IPS-11a (cell line): Measurements from ENCODE around the gene NEGR1.

ENCODE experiments used
- H3K4me3 ChIP-seq: one replicate; pipeline ENCODE4 v1.5.1; 2013; ENCODE audit warnings: low read depth, low read length, control low read depth

The NEGR1 gene

GRCh38 chr1:71510725-71511124, 771.6 kb downstream of the NEGR1 start:
- H3K4me3 ChIP-seq, result no peak overlapping the region

DNA sequence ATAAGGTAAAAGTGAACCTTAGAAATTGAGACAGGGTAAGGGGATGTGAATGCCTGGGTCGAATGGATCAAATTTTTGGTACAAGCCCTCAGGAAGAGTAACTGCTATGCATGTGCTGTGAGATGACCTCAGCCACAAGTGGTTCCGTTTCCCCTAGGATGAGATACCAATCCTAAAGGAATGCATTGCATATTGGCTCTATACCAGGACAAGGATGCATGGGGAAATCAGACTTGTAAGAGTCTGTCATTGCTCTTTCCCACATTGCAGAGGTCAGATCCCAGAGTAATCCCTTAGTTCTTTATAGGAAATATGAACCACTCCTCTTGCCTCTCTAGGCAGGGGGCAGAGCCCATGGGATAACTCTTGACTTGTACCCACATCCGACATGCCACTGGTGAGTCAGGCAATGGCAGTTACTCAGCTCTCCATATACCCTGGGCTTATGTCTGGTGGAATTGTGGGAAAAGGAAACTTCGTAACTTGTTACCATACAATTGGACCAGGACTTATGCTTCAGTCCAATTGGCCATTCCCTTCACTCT, 773.2 kb downstream of the NEGR1 start:
- H3K4me3 ChIP-seq, result no peak overlapping the region

- H3K4me3 ChIP-seq, result no peak overlapping the region
Observed at GRCh38 chr1:71502006-71502405, 780.3 kb downstream of the NEGR1 start.

- no peak overlapping the region for H3K4me3 ChIP-seq
Observed at GRCh38 chr1:71498542-71498941, 783.8 kb downstream of the NEGR1 start.

- no peak overlapping the region for H3K4me3 ChIP-seq
Observed at GRCh38 chr1:71494163-71494562, 788.2 kb downstream of the NEGR1 start.

DNA sequence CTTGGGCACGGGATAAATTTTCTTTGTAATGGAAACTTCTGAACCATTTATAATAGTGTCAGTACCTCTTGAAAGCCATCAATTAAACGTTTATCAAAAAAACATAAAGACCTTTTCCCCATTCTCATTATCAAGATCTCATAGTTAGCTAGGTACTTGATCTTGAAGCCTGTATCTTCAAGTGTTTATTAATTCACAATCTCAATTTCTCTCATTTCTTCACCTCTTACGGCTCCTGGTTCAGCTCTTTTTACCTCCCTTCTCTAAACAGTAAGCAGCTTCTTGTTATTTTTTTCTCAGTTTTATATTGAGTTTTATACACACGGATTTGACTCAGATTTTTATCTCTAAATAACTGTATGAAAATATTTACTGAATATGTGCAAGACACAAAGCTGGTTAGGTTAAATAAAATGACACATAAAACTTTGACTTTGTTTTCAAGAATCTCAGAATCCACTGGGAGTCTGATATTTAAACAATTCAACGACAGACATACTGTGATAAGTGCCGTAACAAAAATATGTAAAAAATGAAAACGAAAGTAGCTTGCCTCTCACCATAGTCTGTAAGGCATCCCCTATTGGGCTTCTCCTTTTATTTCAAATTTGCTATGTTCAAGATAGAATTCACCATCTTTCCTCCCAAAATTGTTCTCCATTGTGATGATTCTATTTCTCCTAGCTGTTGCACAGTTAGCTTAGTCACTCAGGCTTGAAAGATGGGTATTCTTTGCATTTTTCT, 789.9 kb downstream of the NEGR1 start:
- H3K4me3 ChIP-seq, result no peak overlapping the region

DNA sequence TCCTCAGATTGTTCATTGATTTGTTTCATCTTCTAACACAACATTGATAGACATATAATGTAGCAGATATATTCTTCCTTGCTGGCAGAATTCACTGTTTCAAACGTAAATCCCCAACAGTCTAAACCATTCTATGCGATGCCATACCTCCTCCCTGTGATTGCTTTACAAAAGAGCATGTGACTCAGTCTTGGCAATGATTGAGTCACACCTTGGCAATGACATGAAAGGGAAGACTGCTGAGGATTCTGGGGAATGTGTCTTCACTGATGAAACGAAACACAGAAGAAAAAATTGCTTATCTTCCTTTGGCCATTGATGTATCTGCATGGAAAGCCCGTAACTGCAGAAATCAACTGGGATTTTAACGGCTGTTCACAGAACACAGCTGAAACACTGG, 791.9 kb downstream of the NEGR1 start:
- no peak overlapping the region for H3K4me3 ChIP-seq

GRCh38 chr1:71488555-71489252, 793.6 kb downstream of the NEGR1 start:
- no peak overlapping the region for H3K4me3 ChIP-seq

GRCh38 chr1:71473331-71473730, 809.0 kb downstream of the NEGR1 start:
- no peak overlapping the region for H3K4me3 ChIP-seq

GRCh38 chr1:71465093-71465492, 817.2 kb downstream of the NEGR1 start:
- H3K4me3 ChIP-seq, result no peak overlapping the region

DNA sequence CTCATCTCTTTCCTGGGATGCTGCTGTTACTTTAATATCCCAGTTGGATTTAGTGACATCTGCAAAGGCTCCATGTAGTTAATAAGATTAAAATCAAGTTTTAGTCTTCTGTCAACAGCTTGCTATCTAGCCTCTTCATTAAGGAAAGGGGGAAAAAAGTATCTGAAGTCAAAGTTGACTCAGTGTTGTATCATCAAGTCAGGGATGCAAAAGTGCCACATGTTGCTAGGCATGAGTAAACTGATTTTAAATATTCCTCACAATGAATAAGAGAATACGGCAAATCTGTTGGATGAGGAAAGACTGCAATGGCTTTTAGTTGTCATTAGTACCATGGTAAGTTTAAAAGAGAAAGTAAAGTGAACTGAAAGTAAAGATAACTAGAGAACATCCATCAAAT, 818.3 kb downstream of the NEGR1 start:
- H3K4me3 ChIP-seq, result no peak overlapping the region

- H3K4me3 ChIP-seq, result no peak overlapping the region
Observed at GRCh38 chr1:71463144-71463543, 819.2 kb downstream of the NEGR1 start.

DNA sequence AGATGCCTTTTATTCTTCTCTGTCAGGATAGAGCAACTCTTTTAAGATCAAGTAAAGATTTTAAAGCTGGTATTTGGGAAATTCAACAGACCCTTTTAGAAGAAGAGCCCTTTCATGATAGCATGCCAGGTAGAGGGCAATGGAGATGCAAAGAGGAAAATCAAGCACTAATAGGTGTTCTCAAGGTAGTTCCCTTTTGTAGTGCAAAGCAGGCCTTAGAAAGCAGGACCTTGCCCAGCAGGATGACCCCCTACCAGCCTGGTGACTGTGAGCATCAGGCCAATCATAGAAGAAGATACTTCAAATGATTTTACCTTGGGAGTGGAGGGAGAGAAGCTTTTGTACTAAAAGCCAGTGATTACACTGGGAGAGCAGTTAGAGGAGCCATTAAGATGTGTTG, 820.1 kb downstream of the NEGR1 start:
- no peak overlapping the region for H3K4me3 ChIP-seq

DNA sequence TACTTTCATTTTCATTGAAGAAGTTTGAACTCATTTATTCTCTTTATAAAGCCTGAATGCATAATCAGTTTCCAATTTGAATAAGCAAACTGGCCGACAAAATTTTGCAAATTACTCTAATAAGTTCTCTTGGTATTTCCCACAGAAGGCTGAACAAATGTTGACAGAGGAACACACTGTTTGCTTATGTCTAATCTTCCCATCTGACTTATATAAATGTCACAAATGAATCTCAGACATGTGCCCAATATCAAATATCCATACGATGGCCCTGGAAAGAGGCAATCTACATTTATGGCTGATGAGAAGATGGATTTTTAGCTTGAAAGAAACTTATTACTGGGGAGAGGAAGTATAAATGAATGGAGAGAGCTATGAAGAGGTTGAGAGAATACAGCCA, 820.9 kb downstream of the NEGR1 start:
- H3K4me3 ChIP-seq, result no peak overlapping the region

DNA sequence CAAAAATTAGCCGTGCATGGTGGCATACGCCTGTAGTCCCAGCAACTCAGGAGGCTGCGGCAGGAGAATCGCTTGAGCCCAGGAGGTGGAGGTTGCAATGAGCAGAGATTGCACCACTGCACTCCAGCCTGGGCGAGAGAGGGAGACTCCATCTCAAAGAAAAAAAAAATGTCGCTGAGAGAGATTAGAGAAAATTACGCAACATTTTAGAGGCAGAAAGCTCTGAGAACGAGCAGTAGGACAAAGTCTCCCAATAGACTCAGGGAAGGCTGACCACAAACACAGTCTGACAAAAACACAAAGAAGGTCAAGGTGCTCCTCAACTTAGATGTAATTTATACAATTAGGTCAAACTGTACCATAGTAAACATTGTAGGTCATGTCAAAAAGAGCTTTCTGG, 833.9 kb downstream of the NEGR1 start:
- H3K4me3 ChIP-seq, result no peak overlapping the region

GRCh38 chr1:71438626-71439025, 843.7 kb downstream of the NEGR1 start:
- H3K4me3 ChIP-seq, result no peak overlapping the region

DNA sequence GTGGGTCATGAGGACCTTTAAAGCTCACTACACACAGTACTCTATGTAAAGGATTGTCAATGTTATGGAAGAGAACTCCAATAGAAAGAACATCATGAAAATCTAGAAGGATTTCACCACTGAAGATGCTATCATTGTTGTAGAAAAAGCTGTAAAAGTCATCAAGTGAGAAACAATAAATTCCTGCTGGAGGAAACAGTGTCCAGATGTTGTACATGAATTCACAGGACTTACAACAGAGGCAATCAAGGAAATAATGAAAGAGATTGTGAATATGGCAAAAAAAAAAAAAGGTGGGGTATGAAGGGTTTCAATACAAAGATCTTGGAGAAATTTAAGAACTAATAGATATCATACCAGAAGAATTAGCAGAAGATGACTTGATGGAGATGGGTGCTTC, 846.4 kb downstream of the NEGR1 start:
- no peak overlapping the region for H3K4me3 ChIP-seq

- no peak overlapping the region for H3K4me3 ChIP-seq
Observed at GRCh38 chr1:71434240-71434639, 848.1 kb downstream of the NEGR1 start.

DNA sequence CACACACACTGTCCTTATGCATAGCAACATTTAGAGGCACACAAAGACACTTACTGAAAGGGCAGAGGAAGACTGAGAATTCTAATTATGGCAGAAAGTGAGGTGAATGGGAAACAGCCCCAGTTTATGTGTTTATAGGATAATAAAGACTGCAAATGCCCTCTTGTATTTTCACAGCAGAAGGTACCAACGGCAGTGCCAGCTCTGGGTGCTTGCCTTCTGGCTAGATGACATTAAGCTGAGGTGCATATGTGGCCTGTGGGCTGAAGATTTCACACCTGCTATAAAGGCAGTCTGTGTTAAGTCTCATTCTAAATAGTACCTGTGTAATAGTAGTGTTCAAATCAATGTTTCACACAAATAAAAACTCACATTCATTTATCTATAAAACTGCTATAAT, 854.3 kb downstream of the NEGR1 start:
- no peak overlapping the region for H3K4me3 ChIP-seq

- no peak overlapping the region for H3K4me3 ChIP-seq
Observed at GRCh38 chr1:71427066-71427465, 855.3 kb downstream of the NEGR1 start.

- no peak overlapping the region for H3K4me3 ChIP-seq
Observed at GRCh38 chr1:71424536-71424935, 857.8 kb downstream of the NEGR1 start.

GRCh38 chr1:71422221-71422620, 860.1 kb downstream of the NEGR1 start:
- H3K4me3 ChIP-seq, result no peak overlapping the region
